Neutrophil (primary cell): ENCODE measurements around the gene TMEM45A.

Source experiments
- H3K27ac ChIP-seq: fragments of 200-600 bp; sonication (generic); 2 replicates; pipeline ENCODE4 v1.5.1; 2016; ENCODE audit warnings: mild to moderate bottlenecking, moderate library complexity
- H3K27me3 ChIP-seq: fragments of 200-600 bp; sonication (generic); 2 replicates; pipeline ENCODE4 v1.6.0; 2016; ENCODE audit warnings: mild to moderate bottlenecking
- H3K36me3 ChIP-seq: fragments of 200-600 bp; sonication (generic); 2 replicates; pipeline ENCODE4 v1.5.1; 2017
- H3K4me1 ChIP-seq, 2 experiments: fragments of 200-600 bp in 1 of 2; sonication (generic) in 1 of 2; 1 replicate in 1 of 2; 2 replicates in 1 of 2; pipeline versions ENCODE4 v1.5.1 to v1.6.1; 2013 to 2016; ENCODE audit warnings: low read depth in 1 of 2, low read length in 1 of 2, mild to moderate bottlenecking in 1 of 2, moderate library complexity in 1 of 2; ENCODE audit not compliant: control insufficient read depth in 1 of 2, insufficient read depth in 1 of 2
- H3K4me3 ChIP-seq, 2 experiments: fragments of 200-600 bp in 1 of 2; sonication (generic) in 1 of 2; 1 replicate in 1 of 2; 2 replicates in 1 of 2; pipeline ENCODE4 v1.5.1; 2013 to 2016; ENCODE audit warnings: low read depth in 1 of 2, low read length in 1 of 2, mild to moderate bottlenecking in 1 of 2, moderate library complexity in 1 of 2
- H3K9me3 ChIP-seq: fragments of 200-600 bp; sonication (generic); 2 replicates; pipeline ENCODE4 v1.5.1; 2016
- CTCF ChIP-seq: fragments of 200-600 bp; sonication (generic); IDR thresholded peaks from 2 replicates; pipeline ENCODE4 v1.5.1; 2016; ENCODE audit warnings: antibody characterized with exemption

Gene TMEM45A

GRCh38 chr3:100586832-100587231, 94.4 kb downstream of the TMEM45A start:
- no peak for TF ChIP-seq CTCF
- Histone ChIP-seq H3K27ac (no peak overlapping the region), H3K36me3 (no peaks in the 10 kb centered on the region), H3K4me1 (peaks cover 5 to 6% of the 10 kb centered on the region in 2 experiments), H3K4me3 (no peak overlapping the region), H3K9me3 (no peaks in the 10 kb centered on the region), H3K27me3 (no peaks in the 10 kb centered on the region)

- no peak for TF ChIP-seq CTCF
- Histone ChIP-seq H3K27ac (no peak overlapping the region), H3K36me3 (no peaks in the 10 kb centered on the region), H3K27me3 (no peaks in the 10 kb centered on the region), H3K4me1 (peaks cover 5 to 6% of the 10 kb centered on the region in 2 experiments), H3K9me3 (no peaks in the 10 kb centered on the region), H3K4me3 (no peak overlapping the region)
Observed at GRCh38 chr3:100588251-100588650, 95.8 kb downstream of the TMEM45A start.

DNA sequence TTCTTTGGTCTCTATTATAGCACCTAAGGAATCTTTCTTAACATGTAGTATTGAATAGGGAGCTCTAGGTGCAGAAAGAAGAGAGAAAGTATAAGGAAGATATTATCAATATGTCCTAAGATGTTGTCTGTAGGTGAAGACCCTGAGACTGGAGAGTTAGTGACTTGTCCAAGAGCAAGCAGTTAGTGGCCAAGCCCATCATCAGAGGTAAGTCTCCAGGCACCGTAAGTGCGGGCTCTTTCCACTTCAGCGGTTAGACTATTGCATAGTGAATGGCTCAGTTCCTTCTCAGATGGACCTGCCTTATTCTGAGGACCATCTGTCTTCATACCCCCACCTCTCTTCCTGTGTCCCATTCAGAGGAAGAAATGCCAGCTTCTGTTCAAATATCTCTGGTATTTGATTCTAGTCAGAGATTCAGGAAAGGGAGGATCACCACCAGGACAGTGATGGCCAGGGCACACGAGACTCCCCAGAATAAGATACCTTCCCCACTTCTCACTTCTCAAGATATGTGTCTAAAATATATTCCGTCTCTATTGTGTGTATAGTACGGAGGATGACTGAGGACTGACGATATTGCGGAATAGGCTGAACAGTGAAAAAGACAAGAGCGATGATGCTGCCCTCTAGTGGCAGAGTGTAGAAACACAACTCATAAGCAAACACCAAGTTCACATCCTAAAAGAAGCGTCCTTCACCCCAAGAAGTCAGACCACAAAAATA, 97.9 kb downstream of the TMEM45A start:
- no peaks in the 10 kb centered on the region for H3K36me3 ChIP-seq
- peak; percentile 87 for TF ChIP-seq CTCF

DNA sequence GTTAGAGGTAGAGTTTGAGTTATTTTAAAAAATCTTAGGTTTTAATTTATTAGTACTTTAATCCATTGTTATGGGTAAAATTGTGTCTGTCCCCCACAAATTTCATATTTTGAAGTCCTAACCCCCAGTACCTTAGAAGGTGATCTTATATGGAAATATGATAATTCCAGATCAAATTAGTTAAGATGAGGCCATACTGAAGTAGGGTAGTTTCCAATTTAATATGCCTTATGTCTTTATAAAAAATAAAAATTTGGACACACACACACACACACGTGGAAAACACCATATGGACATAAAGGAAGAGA, 98.4 kb downstream of the TMEM45A start:
- TF ChIP-seq CTCF, result no peak
- H3K9me3 ChIP-seq, result no peaks in the 10 kb centered on the region
- H3K27me3 ChIP-seq, result no peaks in the 10 kb centered on the region
- peaks cover 5 to 6% of the 10 kb centered on the region in 2 experiments for H3K4me1 ChIP-seq
- H3K27ac ChIP-seq, result no peak overlapping the region
- no peak overlapping the region for H3K4me3 ChIP-seq
- no peaks in the 10 kb centered on the region for H3K36me3 ChIP-seq

More for the DNA sequence above, 97.9 kb downstream of the TMEM45A start:
- Histone ChIP-seq H3K9me3 (no peaks in the 10 kb centered on the region), H3K27ac (no peak overlapping the region), H3K4me1 (peaks cover 5 to 6% of the 10 kb centered on the region in 2 experiments), H3K4me3 (no peak overlapping the region), H3K27me3 (no peaks in the 10 kb centered on the region)

DNA sequence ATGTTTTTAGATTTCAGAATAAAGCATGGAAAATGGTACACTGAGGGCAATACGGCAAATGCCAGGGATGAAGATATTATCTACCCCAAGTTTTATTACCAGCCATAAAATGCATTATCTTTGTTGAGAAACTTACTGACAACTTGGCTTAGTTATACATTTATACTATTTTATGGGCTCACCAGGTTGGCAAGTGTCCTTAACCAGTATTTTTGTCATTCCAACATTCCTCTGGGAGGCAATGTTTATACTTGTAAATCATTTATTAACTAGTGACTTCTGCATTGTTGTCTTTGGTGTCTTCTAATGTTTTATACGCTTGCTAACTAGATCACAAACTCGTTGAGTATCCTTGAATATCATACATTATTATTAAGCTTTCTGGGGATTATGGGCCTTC, 99.0 kb downstream of the TMEM45A start:
- Histone ChIP-seq H3K4me3 (no peak overlapping the region), H3K27me3 (no peaks in the 10 kb centered on the region), H3K4me1 (peaks cover 5 to 6% of the 10 kb centered on the region in 2 experiments), H3K36me3 (no peaks in the 10 kb centered on the region), H3K9me3 (no peaks in the 10 kb centered on the region), H3K27ac (no peak overlapping the region)
- TF ChIP-seq CTCF, result no peak
